Measurements from ENCODE around the gene CCM2.
"Not testable (repeated sequence)": the region's sequence is repeated elsewhere in the genome, so short reads cannot be mapped to it uniquely, and the experiment has no call there.

The CCM2 gene

GRCh38 chr7:45034710-45035109 lies 34.7 kb downstream of the CCM2 start:
- DNase-seq (ENCODE audit: low read depth) = not testable (repeated sequence)

GRCh38 chr7:45035371-45035770 lies 35.4 kb downstream of the CCM2 start:
- no peak for DNase-seq (ENCODE audit: low read depth)

GRCh38 chr7:45035893-45036292 lies 35.9 kb downstream of the CCM2 start:
- DNase-seq (ENCODE audit: low read depth) = no peak

GRCh38 chr7:45036317-45036716 lies 36.3 kb downstream of the CCM2 start:
- DNase-seq (ENCODE audit: low read depth) = no peak

- no peak for DNase-seq (ENCODE audit: low read depth)
These were observed 36.8 kb downstream of the CCM2 start for GRCh38 chr7:45036796-45037195.

- DNase-seq (ENCODE audit: low read depth) = no peak
These were observed 37.9 kb downstream of the CCM2 start for GRCh38 chr7:45037876-45038275.

- no peak for DNase-seq (ENCODE audit: low read depth)
These were observed 39.1 kb downstream of the CCM2 start for GRCh38 chr7:45039106-45039505.

GRCh38 chr7:45044338-45044737 lies 44.3 kb downstream of the CCM2 start:
- no peak for DNase-seq (ENCODE audit: low read depth)

- no peak for DNase-seq (ENCODE audit: low read depth)
These were observed 48.7 kb downstream of the CCM2 start for GRCh38 chr7:45048748-45049147.

GRCh38 chr7:45050198-45050597 lies 50.2 kb downstream of the CCM2 start:
- no peak for DNase-seq (ENCODE audit: low read depth)

- no peak for DNase-seq (ENCODE audit: low read depth)
These were observed 52.0 kb downstream of the CCM2 start for GRCh38 chr7:45052011-45052410.

GRCh38 chr7:45053401-45053800 lies 53.4 kb downstream of the CCM2 start:
- DNase-seq (ENCODE audit: low read depth) = no peak

GRCh38 chr7:45053941-45054340 lies 53.9 kb downstream of the CCM2 start:
- DNase-seq (ENCODE audit: low read depth) = no peak

GRCh38 chr7:45054442-45054841 lies 54.4 kb downstream of the CCM2 start:
- DNase-seq (ENCODE audit: low read depth) = no peak

GRCh38 chr7:45055016-45055415 lies 55.0 kb downstream of the CCM2 start:
- no peak for DNase-seq (ENCODE audit: low read depth)

GRCh38 chr7:45055594-45056219 lies 55.7 kb downstream of the CCM2 start:
- no peak for DNase-seq (ENCODE audit: low read depth)

- no peak for DNase-seq (ENCODE audit: low read depth)
These were observed 57.9 kb downstream of the CCM2 start for GRCh38 chr7:45057878-45058277.

- DNase-seq (ENCODE audit: low read depth) = no peak
These were observed 60.3 kb downstream of the CCM2 start for GRCh38 chr7:45060295-45060694.

GRCh38 chr7:45061352-45061751 lies 61.4 kb downstream of the CCM2 start:
- DNase-seq (ENCODE audit: low read depth) = no peak

- DNase-seq (ENCODE audit: low read depth) = no peak
These were observed 61.9 kb downstream of the CCM2 start for GRCh38 chr7:45061806-45062425.

- DNase-seq (ENCODE audit: low read depth) = no peak
These were observed 64.2 kb downstream of the CCM2 start for GRCh38 chr7:45064047-45064725.

- no peak for DNase-seq (ENCODE audit: low read depth)
These were observed 65.3 kb downstream of the CCM2 start for GRCh38 chr7:45065031-45065995.
